RWPE2 (cell line): Measurements from ENCODE around the gene PCDHB3.
"Not testable (repeated sequence)": the region's sequence is repeated elsewhere in the genome, so short reads cannot be mapped to it uniquely, and the experiment has no call there.

Experiments used
- ATAC-seq: fragments of 200-7000 bp; cut with Tn5 transposase; 3 replicates; pipeline ENCODE4 v1.9.1; 2021; ENCODE audit warnings: low read depth
- DNase-seq: peaks from one replicate; pipeline ENCODE4 v3.0.0-alpha.2; 2020; ENCODE audit warnings: low spot score
- H3K27ac ChIP-seq: fragments of 450-650 bp; 2 replicates; pipeline ENCODE4 v1.5.1; 2017; ENCODE audit warnings: mild to moderate bottlenecking; ENCODE audit not compliant: poor library complexity, severe bottlenecking
- H3K27me3 ChIP-seq: fragments of 250-450 bp; sonication (Bioruptor Pico); 2 replicates; pipeline ENCODE4 v1.5.1; 2021; ENCODE audit warnings: mild to moderate bottlenecking, moderate library complexity; ENCODE audit not compliant: insufficient read depth, poor library complexity, severe bottlenecking
- H3K36me3 ChIP-seq: fragments of 250-450 bp; sonication (Bioruptor Pico); 2 replicates; pipeline ENCODE4 v1.5.1; 2020; ENCODE audit warnings: low read depth, mild to moderate bottlenecking, moderate library complexity
- H3K4me1 ChIP-seq: fragments of 250-450 bp; sonication (Bioruptor Pico); 2 replicates; pipeline ENCODE4 v1.5.1; 2021; ENCODE audit warnings: mild to moderate bottlenecking, moderate library complexity; ENCODE audit not compliant: insufficient read depth, poor library complexity, severe bottlenecking
- H3K4me3 ChIP-seq: fragments of 250-450 bp; sonication (Bioruptor Pico); 2 replicates; pipeline ENCODE4 v1.5.1; 2021; ENCODE audit warnings: mild to moderate bottlenecking, moderate library complexity; ENCODE audit not compliant: severe bottlenecking
- H3K9me3 ChIP-seq: fragments of 250-450 bp; sonication (Bioruptor Pico); 2 replicates; pipeline ENCODE4 v1.5.1; 2021; ENCODE audit warnings: mild to moderate bottlenecking, moderate library complexity; ENCODE audit not compliant: severe bottlenecking
- TF ChIP-seq, protein P1 (sequence below): fragments of 450-650 bp; IDR thresholded peaks from one replicate; pipeline ENCODE4 v1.5.1; 2017; ENCODE audit warnings: mild to moderate bottlenecking, moderate library complexity; ENCODE audit not compliant: poor library complexity, severe bottlenecking

Gene PCDHB3

DNA sequence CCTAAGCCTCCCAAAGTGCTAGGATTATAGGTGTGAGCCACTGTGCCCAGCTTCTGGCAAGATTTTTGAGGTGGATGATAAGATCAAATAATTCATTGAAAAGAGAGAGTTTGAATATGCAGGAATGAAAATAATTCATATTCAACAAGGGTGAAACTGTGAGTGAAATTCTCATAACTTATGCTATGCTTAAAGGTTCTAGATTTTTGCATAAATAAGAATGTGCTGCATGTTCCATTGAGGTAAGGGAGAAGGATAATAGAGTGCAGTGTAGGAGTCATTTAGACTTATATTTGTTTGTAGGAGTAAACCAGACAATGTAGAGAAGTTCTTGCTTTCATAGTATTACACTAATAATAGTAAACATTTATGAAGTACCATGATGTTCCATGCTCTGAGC lies 18.0 kb upstream of the PCDHB3 start:
- Histone ChIP-seq H3K36me3 (no peaks in the 10 kb centered on the region), H3K4me3 (no peak overlapping the region), H3K27ac (no peak overlapping the region), H3K9me3 (peaks cover 2% of the 10 kb centered on the region), H3K27me3 (peaks cover 25% of the 10 kb centered on the region), H3K4me1 (no peaks in the 10 kb centered on the region)
- ATAC-seq: no peak
- DNase-seq: no peak
- TF ChIP-seq, protein P1, sequence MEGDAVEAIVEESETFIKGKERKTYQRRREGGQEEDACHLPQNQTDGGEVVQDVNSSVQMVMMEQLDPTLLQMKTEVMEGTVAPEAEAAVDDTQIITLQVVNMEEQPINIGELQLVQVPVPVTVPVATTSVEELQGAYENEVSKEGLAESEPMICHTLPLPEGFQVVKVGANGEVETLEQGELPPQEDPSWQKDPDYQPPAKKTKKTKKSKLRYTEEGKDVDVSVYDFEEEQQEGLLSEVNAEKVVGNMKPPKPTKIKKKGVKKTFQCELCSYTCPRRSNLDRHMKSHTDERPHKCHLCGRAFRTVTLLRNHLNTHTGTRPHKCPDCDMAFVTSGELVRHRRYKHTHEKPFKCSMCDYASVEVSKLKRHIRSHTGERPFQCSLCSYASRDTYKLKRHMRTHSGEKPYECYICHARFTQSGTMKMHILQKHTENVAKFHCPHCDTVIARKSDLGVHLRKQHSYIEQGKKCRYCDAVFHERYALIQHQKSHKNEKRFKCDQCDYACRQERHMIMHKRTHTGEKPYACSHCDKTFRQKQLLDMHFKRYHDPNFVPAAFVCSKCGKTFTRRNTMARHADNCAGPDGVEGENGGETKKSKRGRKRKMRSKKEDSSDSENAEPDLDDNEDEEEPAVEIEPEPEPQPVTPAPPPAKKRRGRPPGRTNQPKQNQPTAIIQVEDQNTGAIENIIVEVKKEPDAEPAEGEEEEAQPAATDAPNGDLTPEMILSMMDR: no peak

DNA sequence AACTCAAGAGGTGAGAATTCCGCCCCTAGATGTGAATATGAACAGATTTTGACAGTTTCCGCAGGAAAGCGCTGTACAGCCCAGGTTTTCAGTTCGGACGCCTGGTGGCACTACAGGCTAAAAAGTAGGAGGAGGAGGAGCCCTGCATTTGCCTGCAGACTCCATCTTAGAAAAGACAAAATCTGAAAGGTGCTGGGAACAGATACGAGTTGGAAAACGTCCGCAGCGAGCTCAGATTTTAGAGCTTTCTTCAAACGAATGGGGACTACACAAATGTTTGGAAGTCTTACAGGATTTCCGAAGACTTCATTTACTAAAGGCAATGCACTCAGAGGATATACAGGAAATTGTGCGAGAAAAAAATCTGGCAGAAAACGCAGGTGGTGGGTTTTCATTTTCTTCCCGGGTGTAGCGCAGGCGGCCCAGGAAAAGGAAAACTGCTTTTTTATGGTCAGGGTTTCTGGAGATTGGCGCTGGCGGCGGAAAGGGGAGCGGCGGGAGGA lies 15.7 kb upstream of the PCDHB3 start:
- TF ChIP-seq, protein P1: peak; percentile 97
- H3K4me3 ChIP-seq: peak overlapping the region; percentile 33
- H3K27me3 ChIP-seq: peaks cover 12% of the 10 kb centered on the region
- H3K4me1 ChIP-seq: no peaks in the 10 kb centered on the region
- H3K9me3 ChIP-seq: no peaks in the 10 kb centered on the region
- ATAC-seq (peak; percentile 99), DNase-seq (no peak)
- no peaks in the 10 kb centered on the region for H3K36me3 ChIP-seq
- H3K27ac ChIP-seq: no peak overlapping the region

GRCh38 chr5:141094481-141095262 lies 5.6 kb upstream of the PCDHB3 start, which contains the start of gene PCDHB2:
Gene PCDHB2, plus strand, starts transcription at chr5:141094615. Its CDS starts 176 bp downstream, at chr5:141094791.
- no peak within 1 kb of the TSS for H3K27ac ChIP-seq
- H3K4me3 ChIP-seq: peak within 1 kb of the TSS; percentile 29
- H3K36me3 ChIP-seq: no peaks in the 10 kb centered on the region
- ATAC-seq (peak; percentile 74), DNase-seq (no peak)
- TF ChIP-seq, protein P1: peak; percentile 63
- peaks cover 39% of the 10 kb centered on the region for H3K27me3 ChIP-seq
- no peaks in the 10 kb centered on the region for H3K4me1 ChIP-seq
- H3K9me3 ChIP-seq: peaks cover 18% of the 10 kb centered on the region

- no peak for ATAC-seq
- Histone ChIP-seq H3K9me3 (peaks cover 18% of the 10 kb centered on the region), H3K4me3 (peak overlapping the region; percentile 29), H3K4me1 (no peaks in the 10 kb centered on the region), H3K27ac (no peak overlapping the region), H3K27me3 (peaks cover 39% of the 10 kb centered on the region), H3K36me3 (no peaks in the 10 kb centered on the region)
- DNase-seq: no peak
- TF ChIP-seq, protein P1: no peak
These were observed 5.0 kb upstream of the PCDHB3 start for GRCh38 chr5:141095263-141095641.

DNA sequence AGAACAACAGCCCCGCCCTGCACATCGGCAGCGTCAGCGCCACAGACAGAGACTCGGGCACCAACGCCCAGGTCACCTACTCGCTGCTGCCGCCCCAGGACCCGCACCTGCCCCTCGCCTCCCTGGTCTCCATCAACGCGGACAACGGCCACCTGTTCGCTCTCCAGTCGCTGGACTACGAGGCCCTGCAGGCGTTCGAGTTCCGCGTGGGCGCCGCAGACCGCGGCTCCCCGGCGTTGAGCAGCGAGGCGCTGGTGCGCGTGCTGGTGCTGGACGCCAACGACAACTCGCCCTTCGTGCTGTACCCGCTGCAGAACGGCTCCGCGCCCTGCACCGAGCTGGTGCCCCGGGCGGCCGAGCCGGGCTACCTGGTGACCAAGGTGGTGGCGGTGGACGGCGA lies 4.1 kb upstream of the PCDHB3 start:
- H3K36me3 ChIP-seq, DNase-seq, H3K27ac ChIP-seq, H3K4me1 ChIP-seq, H3K4me3 ChIP-seq, ATAC-seq: not testable (repeated sequence)
- peaks cover 18% of the 10 kb centered on the region for H3K9me3 ChIP-seq
- H3K27me3 ChIP-seq: peaks cover 48% of the 10 kb centered on the region

GRCh38 chr5:141096586-141096985 lies 3.7 kb upstream of the PCDHB3 start:
- peaks cover 21% of the 10 kb centered on the region for H3K9me3 ChIP-seq
- peaks cover 48% of the 10 kb centered on the region for H3K27me3 ChIP-seq
- not testable (repeated sequence) for H3K4me1 ChIP-seq, DNase-seq, H3K36me3 ChIP-seq, ATAC-seq, H3K27ac ChIP-seq, H3K4me3 ChIP-seq
